NCI-H82 (cell line): ENCODE results near the gene C1QTNF12.

Experiments
- DNase-seq: peaks from one replicate; lab custom pipeline; 2025; lab: John Stamatoyannopoulos, UW

The C1QTNF12 gene, protein sequence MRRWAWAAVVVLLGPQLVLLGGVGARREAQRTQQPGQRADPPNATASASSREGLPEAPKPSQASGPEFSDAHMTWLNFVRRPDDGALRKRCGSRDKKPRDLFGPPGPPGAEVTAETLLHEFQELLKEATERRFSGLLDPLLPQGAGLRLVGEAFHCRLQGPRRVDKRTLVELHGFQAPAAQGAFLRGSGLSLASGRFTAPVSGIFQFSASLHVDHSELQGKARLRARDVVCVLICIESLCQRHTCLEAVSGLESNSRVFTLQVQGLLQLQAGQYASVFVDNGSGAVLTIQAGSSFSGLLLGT

DNA sequence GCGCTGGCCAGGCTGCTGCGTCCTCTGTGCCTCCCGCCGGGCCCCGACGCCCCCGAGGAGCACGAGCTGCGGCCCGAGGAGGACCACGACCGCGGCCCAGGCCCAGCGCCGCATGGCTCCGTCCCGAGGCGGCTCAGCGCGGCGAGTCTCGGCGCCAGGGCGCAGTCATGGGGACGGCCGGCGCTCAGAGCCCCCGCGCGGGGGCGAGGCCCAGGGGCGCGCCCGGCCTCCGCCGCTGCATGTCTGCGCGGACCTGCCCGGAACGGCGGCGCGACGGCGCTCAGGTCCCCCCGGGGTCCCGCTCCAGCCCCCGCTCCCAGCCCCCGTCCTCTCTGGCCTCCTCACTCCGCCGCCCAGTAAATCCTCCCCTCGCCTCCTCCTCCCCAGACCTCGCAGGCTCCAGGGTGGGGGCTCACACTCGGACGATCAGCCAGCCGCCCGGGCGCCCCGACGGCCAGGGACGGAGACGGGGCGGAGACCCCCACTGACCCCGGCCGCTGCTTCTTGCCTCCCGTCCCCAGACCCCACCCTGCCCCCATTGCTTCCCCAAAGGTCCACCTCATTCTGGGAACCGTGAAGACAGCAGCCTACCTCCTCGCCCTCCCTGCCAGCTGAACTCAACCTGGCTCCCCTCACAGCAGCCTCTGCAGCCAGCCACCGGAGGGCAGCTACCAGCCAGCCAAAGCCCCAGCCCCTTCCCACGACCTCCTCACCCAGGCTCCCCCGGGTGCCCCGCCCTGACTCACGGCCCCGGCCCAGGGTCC, at the start of gene C1QTNF12:
Gene C1QTNF12, minus strand, starts transcription at position 146 of the 764 bp plus-strand sequence. Its CDS starts 32 bp downstream, at position 114.
- DNase-seq = no peak

DNA sequence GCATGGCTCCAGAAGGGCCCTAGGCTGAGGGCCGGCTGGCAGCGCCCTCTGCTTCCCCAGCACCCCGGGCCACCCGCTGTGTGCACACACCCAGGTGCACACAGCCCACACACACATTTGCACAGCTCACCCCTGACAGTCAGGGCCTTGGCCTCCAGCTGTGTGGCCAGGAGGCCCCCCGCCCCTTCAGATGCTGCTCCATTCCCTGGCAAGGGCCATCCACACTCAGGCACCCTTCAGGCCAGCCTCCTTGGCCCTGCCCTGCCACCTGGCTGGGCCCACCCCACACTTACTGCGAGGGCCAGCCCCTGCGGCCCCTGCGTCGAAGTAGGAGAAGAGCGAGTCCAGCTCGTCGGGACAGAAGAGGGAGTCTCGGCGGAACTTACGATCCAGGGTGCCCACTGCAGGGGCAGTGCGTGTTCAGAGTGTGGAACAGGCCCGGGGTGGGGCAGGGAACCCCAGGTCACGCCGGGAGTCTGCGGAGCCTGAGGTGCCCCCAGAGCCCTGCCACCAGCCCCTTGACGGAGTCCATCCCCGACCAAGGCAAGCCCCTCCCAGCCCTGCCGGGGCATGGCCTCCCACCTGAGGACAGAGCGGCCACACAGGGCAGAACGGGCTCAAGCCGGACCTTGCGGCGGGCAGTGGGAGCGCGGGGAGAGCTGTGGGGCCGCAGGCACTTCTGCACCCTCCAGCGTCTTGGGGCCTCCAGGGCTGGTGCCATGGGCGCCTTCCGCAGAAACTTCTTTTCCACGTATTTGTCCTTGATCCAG, 48.8 kb upstream of the C1QTNF12 start:
- DNase-seq = no peak

DNA sequence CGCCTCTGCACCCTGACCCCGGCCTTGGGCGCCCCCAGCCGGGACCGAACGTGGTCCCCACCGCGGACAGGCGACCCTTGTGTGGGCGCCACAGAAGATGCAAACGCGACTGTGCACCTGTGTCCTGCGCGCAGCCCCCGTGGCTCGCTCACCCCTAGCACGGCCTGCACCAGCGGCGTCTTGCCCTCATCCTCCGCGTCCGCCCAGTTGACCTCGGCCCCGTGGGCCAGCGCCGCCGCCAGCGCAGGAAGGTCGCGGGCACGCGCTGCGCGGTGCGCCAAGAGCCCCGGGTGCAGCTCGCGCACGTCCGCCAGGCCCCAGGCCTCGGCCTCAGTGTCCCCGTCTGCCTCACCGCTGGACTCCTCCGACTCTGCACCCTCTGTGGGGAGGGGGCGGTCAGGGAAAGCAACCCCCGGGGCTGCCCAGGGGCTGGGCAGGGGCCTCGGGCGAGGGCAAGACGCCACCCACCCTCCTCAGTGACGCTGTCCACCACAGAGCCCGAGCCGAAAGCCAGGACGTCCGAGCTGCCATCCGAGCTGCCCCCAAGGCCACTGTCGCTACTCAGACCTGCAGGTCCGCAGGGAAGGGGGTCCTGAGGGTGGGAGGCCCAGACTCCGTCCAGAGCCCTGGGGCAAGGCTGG, 47.8 kb upstream of the C1QTNF12 start:
- no peak for DNase-seq

DNA sequence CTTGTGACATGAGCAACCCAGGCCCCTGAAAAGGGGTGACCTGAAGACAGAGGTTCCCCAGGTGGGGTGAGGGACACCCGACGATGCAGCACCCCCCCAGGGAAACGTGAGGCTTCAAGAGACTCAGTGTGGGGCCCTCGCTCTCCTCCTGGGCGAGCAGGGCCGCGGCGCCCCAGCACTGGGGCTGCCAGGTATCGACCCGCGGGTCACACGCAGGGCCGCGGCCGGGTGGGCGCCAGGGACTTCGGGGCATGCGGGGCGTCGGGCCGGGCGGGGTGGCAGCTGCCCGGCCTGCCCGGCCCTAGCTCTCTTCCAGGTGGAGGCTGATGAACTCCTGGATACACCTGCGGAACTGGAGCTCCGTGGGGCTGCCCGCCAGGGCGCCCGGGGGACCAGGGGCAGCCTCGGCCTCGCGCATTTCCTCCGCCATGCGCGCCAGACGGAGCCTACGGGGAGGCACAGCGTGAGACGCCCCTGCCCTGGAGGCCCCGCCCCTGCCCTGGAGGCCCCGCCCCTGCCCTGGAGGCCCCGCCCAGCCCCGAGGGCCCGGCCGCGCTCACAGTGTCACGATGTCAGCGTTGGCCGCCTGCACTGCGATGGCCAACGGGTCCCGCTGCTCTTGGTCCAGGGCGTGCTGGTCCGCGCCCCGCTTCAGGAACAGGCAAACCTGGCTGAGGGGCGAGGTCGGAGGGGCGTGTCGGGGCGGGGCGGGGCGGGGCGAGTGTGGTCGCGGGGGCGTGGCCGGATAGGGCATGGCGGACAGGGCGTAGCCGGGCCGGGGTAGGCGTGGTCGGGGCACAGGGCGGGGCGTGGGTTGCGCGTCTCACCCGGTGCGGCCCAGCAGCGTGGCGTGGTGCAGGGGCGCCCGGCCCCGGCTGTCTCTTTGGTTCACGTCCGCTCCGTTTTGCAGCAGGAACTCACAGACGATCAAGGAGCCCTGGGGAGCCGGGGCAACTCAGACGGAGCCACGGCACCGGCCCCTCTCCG, 47.0 kb upstream of the C1QTNF12 start:
- no peak for DNase-seq

DNA sequence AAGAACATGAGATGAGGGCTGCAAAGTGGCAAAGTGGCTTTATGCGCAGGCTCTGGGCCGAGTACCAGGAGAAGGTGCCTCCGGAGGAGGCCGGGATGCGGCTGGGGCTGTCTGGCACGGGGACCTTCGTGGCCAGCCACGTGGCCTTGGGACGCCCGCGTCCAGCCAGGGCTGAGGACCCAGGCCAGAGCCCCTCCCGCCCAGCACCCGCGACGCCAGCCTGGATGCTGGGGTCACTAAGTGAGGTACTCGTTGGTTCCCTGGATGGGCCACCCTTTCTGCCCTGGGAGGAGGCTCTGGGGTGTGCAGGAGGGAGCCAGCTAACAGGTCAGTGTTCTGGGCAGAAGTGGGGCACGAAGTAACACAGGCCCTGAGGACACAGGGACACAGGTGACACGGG, 46.3 kb upstream of the C1QTNF12 start:
- no peak for DNase-seq

DNA sequence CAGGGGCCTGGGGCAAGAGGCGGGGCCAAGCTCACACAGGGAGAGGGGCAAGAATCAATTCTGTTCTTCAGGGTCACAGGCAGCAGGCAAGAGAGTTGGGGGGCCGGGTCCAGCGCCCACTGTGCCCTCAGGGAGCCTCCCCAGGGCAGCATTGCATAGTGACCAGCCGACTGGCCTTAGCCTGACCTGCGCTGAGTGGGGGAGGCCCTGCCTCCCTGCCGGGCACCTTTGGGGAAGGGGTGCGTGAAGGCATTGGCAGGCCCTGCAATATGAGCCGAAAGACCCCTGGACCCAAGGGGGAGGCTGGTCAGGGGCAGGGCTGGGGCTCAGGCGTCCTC, 45.9 kb upstream of the C1QTNF12 start:
- no peak for DNase-seq

DNA sequence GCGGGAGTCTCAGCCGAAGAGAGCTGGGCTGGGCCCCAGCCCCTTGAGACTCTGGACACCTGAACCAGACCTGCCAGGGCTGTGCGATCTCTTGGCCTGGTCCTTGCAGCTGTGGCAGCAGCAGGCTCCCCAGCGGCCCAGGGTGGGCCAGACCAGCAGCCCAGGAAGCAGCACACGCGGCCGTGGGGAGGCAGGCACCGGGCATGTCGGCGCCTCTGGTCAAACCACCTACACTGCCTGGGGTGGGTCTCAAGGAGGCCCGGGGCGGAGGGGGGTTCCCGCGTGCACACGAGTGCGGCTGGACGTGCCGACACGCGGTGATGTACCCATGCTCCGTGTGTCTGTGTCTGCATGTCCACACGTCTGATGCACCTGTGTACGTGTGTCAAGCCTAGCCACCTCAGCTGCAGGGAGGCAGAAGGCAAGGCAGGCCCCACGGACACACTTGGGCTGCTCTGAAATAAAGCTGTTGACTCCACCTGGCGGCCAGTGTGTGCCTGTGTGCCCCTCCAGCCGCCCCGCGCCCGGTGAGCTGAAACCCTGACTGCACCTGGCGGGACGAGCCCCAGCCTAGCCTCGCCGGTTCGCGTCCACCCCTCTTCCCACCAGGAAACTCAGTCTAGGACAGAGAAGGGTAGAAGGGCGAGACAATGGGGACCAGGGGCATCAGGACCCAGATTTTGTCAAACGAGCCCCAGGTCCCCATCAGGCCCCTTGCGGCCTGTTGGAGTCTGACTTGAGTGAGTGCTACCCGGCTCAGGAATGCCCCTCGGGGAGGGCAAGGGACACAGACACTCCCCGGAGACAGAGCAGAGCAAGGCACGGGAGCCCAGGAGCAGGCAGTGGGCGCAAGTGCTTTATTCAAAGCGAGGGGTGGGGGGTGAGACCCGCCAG, 45.3 kb upstream of the C1QTNF12 start:
- DNase-seq = peak; percentile 87

DNA sequence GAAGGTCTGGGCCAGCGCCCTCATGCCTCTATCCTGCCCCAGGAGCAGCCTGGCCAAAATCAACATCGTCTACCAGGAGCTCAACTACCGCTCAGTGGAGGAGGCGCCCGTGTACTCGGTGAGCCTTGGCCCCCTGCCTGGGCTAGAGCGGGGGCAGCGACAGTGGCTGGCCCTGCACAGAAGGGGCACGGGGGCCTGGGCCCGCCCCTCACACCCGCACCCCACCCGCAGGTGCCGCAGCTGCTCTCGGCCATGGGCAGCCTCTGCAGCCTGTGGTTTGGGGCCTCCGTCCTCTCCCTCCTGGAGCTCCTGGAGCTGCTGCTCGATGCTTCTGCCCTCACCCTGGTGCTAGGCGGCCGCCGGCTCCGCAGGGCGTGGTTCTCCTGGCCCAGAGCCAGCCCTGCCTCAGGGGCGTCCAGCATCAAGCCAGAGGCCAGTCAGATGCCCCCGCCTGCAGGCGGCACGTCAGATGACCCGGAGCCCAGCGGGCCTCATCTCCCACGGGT, 44.6 kb upstream of the C1QTNF12 start:
- DNase-seq = peak; percentile 45

DNA sequence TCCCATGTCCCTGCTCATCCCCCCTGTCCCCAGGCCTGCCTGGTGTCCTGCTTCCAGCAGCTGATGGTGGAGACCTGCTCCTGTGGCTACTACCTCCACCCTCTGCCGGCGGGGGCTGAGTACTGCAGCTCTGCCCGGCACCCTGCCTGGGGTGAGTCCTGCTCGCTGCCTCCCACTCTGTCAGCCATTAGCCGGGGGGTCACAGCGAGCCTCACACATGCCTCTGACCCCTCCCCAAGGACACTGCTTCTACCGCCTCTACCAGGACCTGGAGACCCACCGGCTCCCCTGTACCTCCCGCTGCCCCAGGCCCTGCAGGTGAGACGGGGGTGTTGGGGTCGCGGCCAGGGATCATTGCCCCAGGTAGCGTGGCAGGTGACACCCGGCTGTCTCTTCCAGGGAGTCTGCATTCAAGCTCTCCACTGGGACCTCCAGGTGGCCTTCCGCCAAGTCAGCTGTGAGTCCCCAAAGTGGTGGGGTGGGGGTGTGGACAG, 43.8 kb upstream of the C1QTNF12 start:
- peak; percentile 80 for DNase-seq

DNA sequence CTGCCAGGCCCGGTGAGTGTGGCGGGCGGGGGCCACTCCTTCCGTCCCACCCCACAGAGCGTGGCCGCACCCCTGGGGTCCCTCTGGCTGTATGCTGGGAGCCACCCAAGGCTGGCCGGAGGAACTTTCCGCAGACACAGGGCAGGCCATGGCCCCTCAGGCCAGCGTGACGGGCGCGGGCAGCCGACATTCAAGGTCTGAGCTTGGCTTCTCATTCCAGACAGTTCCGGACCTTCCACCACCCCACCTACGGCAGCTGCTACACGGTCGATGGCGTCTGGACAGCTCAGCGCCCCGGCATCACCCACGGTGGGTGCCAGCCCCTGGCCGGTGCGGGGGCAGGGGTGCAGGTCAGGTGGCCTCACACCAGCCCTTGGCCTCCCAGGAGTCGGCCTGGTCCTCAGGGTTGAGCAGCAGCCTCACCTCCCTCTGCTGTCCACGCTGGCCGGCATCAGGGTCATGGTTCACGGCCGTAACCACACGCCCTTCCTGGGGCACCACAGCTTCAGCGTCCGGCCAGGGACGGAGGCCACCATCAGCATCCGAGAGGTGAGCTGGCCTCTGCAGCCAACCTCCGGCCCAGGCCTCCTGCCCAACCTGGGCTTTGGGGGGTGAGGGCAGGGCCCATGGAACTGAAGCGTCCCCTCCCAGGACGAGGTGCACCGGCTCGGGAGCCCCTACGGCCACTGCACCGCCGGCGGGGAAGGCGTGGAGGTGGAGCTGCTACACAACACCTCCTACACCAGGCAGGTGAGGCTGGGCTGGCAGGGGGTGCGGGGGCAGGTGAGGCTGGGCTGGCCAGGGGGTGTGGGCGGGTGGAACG, 41.0 kb upstream of the C1QTNF12 start:
- DNase-seq = no peak

DNA sequence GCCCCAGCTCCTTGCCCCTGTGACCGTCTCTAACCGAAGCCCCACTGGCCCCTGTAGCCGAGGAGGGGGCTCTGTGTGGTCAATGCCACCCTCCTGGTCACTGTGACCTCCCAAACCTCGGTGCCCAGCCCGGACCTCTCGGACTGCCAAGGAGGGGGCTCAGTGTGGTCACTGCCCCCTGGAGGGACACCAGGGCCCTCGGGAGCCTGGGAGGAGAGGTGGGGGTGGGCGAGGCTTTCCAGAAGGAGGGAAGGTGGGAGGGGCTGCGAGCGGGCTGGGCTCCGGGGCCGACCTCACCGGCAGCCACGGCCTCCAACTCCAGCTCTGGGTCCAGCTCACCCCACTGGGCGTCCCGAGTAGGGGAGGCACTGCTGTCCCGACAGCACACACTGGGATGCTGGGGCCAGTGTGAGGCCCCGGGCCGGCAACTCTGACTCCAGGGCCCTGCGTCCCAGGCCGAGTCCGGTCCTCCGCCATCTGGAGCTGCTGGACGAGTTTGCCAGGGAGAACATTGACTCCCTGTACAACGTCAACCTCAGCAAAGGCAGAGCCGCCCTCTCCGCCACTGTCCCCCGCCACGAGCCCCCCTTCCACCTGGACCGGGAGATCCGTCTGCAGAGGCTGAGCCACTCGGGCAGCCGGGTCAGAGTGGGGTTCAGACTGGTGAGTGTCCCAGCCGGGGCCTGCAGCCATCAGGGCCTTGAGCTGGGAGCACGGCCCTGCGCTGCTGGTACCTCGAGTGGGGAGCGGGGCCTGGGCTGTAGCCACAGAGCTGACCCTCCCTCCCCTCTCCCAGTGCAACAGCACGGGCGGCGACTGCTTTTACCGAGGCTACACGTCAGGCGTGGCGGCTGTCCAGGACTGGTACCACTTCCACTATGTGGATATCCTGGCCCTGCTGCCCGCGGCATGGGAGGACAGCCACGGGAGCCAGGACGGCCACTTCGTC, 40.1 kb upstream of the C1QTNF12 start:
- DNase-seq = no peak

DNA sequence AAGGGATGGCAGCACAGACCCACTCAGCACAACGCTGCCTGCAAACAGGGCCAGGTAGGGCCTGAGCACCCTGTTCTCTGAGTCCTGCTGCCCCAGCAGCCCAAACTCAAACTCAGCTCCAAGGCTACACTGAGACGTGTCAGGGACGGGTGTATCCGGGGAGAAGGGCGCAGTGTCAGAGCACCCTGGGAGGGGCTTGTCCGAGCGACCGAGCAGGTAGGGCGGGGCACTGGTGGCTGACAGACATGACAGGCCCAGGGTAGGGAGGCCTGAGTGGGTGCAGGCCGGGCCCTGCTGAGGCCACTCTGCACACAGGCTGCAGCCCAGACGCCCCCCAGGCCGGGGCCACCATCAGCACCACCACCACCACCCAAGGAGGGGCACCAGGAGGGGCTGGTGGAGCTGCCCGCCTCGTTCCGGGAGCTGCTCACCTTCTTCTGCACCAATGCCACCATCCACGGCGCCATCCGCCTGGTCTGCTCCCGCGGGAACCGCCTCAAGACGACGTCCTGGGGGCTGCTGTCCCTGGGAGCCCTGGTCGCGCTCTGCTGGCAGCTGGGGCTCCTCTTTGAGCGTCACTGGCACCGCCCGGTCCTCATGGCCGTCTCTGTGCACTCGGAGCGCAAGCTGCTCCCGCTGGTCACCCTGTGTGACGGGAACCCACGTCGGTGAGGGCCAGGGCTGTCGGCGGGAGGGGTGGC, 39.2 kb upstream of the C1QTNF12 start:
- no peak for DNase-seq

DNA sequence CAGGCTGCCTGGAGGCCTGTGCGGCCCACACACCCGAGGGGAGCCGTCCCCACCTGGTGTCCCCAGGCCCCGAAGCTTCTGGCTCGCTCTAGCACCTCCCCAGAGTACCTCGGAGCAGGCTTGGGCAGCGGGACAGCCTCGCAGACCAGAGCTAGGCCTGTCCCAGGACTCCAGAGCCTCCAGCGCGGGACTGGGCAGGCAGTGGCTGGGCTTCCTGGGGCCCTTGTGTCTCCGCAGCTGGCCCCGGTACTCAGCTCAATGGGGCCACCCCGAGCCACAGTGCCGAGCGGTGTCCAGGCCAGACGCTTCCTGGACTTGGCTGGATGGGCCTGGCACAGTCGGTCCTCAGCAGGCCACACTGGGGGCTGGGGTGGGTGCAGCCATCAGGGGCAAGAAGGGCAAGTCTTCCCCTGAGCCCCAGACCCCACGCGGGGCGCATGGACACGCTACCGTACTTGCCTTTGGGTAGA, 38.6 kb upstream of the C1QTNF12 start:
- no peak for DNase-seq

DNA sequence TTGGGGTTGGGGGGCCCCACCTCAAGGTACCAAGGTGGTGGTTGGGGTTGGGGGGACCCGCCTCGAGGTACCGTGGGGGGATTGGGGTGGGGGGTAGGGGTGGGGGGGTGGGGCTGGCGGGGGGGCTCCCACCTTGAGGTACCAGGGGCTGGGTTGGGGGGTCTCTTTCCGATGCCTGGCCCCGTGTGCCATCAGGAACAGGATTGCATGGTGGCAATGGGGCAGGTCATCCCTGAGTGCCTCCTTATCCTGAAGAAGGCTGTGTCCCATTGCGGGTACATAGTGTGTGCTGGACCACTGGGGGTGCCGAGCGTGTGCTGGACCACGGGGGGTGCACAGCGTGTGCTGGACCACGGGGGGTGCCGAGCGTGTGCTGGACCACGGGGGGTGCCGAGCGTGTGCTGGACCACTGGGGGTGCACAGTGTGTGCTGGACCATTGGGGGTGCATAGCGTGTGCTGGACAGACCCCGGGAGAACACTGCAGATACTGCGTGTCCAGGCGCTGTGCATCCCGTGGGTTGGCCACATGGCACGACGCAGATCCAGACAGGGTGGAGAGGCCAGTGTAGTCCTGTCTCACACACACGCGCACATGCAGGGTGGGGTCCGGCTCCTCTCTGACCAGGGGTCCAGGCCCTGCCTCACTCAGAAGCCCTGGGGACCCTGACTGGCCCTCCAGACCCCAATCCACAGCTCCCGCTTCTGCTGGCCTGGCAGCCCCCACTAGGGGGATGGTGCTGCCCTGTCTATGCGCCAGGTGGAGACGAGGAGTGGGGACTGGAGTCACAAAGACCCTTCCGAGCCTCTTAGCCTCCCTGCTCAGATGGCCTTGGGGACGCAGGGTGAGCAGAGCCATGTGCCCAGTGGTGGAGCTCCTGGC, 37.9 kb upstream of the C1QTNF12 start:
- no peak for DNase-seq

DNA sequence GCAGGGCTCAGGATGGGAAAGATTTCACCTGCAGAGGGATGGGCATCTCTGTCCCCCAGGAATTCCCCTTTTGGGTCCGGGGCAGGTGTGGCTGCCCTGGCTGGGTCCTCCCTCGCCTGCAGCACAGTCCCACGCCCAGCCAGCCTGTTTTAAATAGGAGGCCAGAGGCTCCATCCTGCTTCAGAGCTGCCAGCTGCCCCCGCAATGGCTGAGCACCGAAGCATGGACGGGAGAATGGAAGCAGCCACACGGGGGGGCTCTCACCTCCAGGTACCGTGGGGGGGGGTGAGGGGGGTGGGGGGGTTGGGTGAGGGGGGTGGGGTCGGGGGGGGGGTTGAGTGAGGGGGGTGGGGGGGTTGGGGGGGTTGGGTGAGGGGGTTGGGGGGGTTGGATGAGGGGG, 37.3 kb upstream of the C1QTNF12 start:
- DNase-seq = peak; percentile 58

DNA sequence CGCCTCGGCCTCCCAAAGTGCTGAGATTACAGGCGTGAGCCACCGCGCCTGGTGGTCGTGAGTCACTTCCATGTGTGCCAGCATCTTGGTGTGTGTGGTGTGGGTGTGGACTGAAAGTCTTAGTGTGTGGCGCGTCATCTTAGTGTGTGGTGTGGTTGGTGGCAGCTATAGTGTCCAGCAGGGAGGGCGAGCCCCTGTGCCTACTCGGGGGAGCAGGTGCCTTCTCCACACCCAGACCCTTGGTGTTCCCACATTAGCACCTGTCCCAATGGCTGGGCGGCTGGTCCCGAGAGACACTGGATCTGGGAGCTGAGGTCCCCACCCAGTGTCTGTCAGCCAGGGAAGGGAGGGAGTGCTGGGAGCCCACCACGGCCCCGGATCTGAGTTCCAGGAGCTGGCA, 36.5 kb upstream of the C1QTNF12 start:
- DNase-seq = no peak
